K562 (cell line): ENCODE results near the gene SORT1. TPM values are rescaled to one million over a fixed set of nuclear protein-coding genes. Genes with fewer than 3 reads are reported as not detected.

Source experiments
- ATAC-seq: fragments of 200-7000 bp; cut with Tn5 transposase; 3 replicates; pipeline ENCODE4 v1.9.1; 2020; ENCODE audit warnings: moderate library complexity
- BruUV-seq: library from RNA; stranded (reverse); fragments of 400-500 nt; replicated peaks from 2 replicates; lab custom pipeline; 2021; lab: Mats Ljungman, UMichigan
- CTCF ChIA-PET: fragments of 300-600 bp; formaldehyde crosslinking; extraction: SDS; loops from one replicate; lab custom pipeline; 2021; ENCODE audit warnings: low intra/inter-chr PET ratio; lab: Yijun Ruan, JAX
- POLR2A ChIA-PET: fragments of 300-600, 350-650 bp; sonication (Branson Sonifier 250); formaldehyde crosslinking; extraction: SDS; loops from one replicate; lab custom pipeline; 2021; ENCODE audit warnings: antibody characterized with exemption, inconsistent platforms; lab: Yijun Ruan, JAX
- DNase-seq, 4 experiments: peaks; one replicate each; pipeline versions ENCODE4 v3.0.0 to v3.0.0-alpha.2; 2011 to 2018; ENCODE audit warnings: low spot score in 3 of 4, mixed read lengths in 3 of 4; ENCODE audit errors: extremely low read depth in 1 of 4
- FAIRE-seq: peaks from 2 replicates; lab custom pipeline; 2011; peaks lifted over from hg19 to GRCh38; lab: Jason Lieb, UNC
- H2AFZ ChIP-seq: 2 replicates; pipeline ENCODE4 v1.6.0; 2011; ENCODE audit warnings: low read depth, low read length, control low read depth, inconsistent platforms
- H3K27ac ChIP-seq: fragments of 200-600 bp; 3 replicates; pipeline ENCODE4 v1.8.0; 2011; ENCODE audit warnings: low read depth, mild to moderate bottlenecking, control low read depth, inconsistent platforms, low read length, moderate library complexity, mixed read lengths; ENCODE audit errors: extremely low read depth
- H3K27me3 ChIP-seq, 2 experiments: fragments of 300-600 bp in 1 of 2; 2 replicates in 1 of 2; 3 replicates in 1 of 2; pipeline versions ENCODE4 v1.6.0 to v1.8.0; 2011; ENCODE audit warnings: inconsistent platforms in 2 of 2, low read length in 2 of 2, mild to moderate bottlenecking in 1 of 2, mixed read lengths in 1 of 2, moderate library complexity in 1 of 2; ENCODE audit not compliant: control insufficient read depth in 2 of 2, insufficient read depth in 2 of 2
- H3K36me3 ChIP-seq: fragments of 300-600 bp; 3 replicates; pipeline ENCODE4 v1.8.0; 2011; ENCODE audit warnings: mild to moderate bottlenecking, low read length, inconsistent platforms; ENCODE audit not compliant: control insufficient read depth, insufficient read depth
- H3K4me1 ChIP-seq, 2 experiments: fragments of 200-600 bp in 1 of 2; replicated peaks in 1 of 2; 2 replicates in 1 of 2; 3 replicates in 1 of 2; pipeline versions ENCODE4 v1.5.1 to v1.8.0; 2011; ENCODE audit warnings: inconsistent platforms in 2 of 2, low read length in 2 of 2, mild to moderate bottlenecking in 1 of 2, mixed read lengths in 1 of 2, moderate library complexity in 1 of 2; ENCODE audit not compliant: control insufficient read depth in 2 of 2, insufficient read depth in 2 of 2
- H3K4me2 ChIP-seq: 2 replicates; pipeline ENCODE4 v1.6.1; 2011; ENCODE audit warnings: low read length, control low read depth, inconsistent platforms, mixed read lengths; ENCODE audit not compliant: insufficient read depth
- H3K4me3 ChIP-seq: fragments of 200-600 bp; sonication (generic), shearing (Covaris generic); 2 replicates; pipeline ENCODE4 v1.5.1; 2016; ENCODE audit warnings: control low read depth, inconsistent platforms
- H3K79me2 ChIP-seq: fragments of 200-600 bp; 3 replicates; pipeline ENCODE4 v1.8.0; 2011; ENCODE audit warnings: low read length, inconsistent platforms; ENCODE audit not compliant: control insufficient read depth, insufficient read depth
- H3K9ac ChIP-seq, 2 experiments: 2 replicates each; pipeline versions ENCODE4 v1.6.0 to v1.6.1; 2011; ENCODE audit warnings: low read depth in 2 of 2, low read length in 2 of 2, control low read depth in 1 of 2, inconsistent platforms in 1 of 2, mild to moderate bottlenecking in 1 of 2, mixed read lengths in 1 of 2; ENCODE audit not compliant: insufficient read depth in 1 of 2
- H3K9me1 ChIP-seq: one replicate; pipeline ENCODE4 v1.6.0; 2011; ENCODE audit warnings: inconsistent platforms, mild to moderate bottlenecking, low read length, moderate library complexity; ENCODE audit not compliant: control insufficient read depth, insufficient read depth
- H3K9me3 ChIP-seq: replicated peaks from 2 replicates; pipeline ENCODE4 v1.5.1; 2011; ENCODE audit warnings: low read depth, low read length, inconsistent platforms; ENCODE audit not compliant: control insufficient read depth, insufficient read depth
- H4K20me1 ChIP-seq: replicated peaks from 2 replicates; pipeline ENCODE4 v1.6.1; 2011; ENCODE audit warnings: low read length, inconsistent platforms, mixed read lengths; ENCODE audit not compliant: control insufficient read depth, insufficient read depth
- CTCF ChIP-seq, 3 experiments: IDR thresholded peaks in 2 of 3; conservative IDR thresholded peaks in 1 of 3; 2 replicates each; pipeline ENCODE4 v1.5.1; 2011 to 2012; ENCODE audit warnings: low read length in 3 of 3, mild to moderate bottlenecking in 3 of 3, control low read depth in 2 of 3, improper control_type of control experiment in 1 of 3, inconsistent platforms in 1 of 3, low read depth in 1 of 3, mixed read lengths in 1 of 3, moderate library complexity in 1 of 3; ENCODE audit not compliant: insufficient read depth in 2 of 3
- E2F5 ChIP-seq: sonication (generic); formaldehyde crosslinking; IDR thresholded peaks from 2 replicates; pipeline ENCODE4 v1.8.0; 2022; ENCODE audit warnings: mild to moderate bottlenecking, missing genetic modification reagents
- HNRNPK ChIP-seq: fragments of 200-400 bp; formaldehyde crosslinking; IDR thresholded peaks from one replicate; pipeline ENCODE4 v1.6.1; 2018; ENCODE audit warnings: mild to moderate bottlenecking, low read depth, low read length; ENCODE audit not compliant: poor library complexity, severe bottlenecking
- HOMEZ ChIP-seq: fragments of 250-450 bp; sonication (Bioruptor Pico); IDR thresholded peaks from 2 replicates; pipeline ENCODE4 v1.4.0; 2020; ENCODE audit warnings: mild to moderate bottlenecking, moderate library complexity
- PHF21A ChIP-seq: fragments of 450-650 bp; IDR thresholded peaks from 2 replicates; pipeline ENCODE4 v1.6.1; 2017; ENCODE audit warnings: low read depth, borderline replicate concordance
- TCF3 ChIP-seq: sonication (generic); formaldehyde crosslinking; IDR thresholded peaks from 2 replicates; pipeline ENCODE4 v1.4.0; 2020; ENCODE audit warnings: mild to moderate bottlenecking, missing genetic modification reagents
- ZNF239 ChIP-seq: fragments of 250-450 bp; sonication (Bioruptor Pico); IDR thresholded peaks from 2 replicates; pipeline ENCODE4 v1.4.0; 2020; ENCODE audit warnings: mild to moderate bottlenecking
- ZNF280A ChIP-seq: fragments of 450-650 bp; IDR thresholded peaks from 2 replicates; pipeline ENCODE4 v1.6.1; 2018; ENCODE audit warnings: mild to moderate bottlenecking, low read depth; ENCODE audit not compliant: partially characterized antibody
- WGBS: fragments of 100-300 bp; shearing (Covaris generic); methylation state at CpG from one replicate; pipeline ENCODE4 v1.1.6; 2016; ENCODE audit warnings: low coverage, mixed read lengths; ENCODE audit not compliant: insufficient coverage; ENCODE audit errors: missing lambda C conversion rate; 5-methylcytosine and 5-hydroxymethylcytosine counted together
- in situ Hi-C: fragments of 300-500 bp; cut with MboI; formaldehyde crosslinking; loops from 4 replicates; pipeline ENCODE4 v1.15.0; 2018; ENCODE audit warnings: inconsistent platforms, mixed read lengths
- intact Hi-C: fragments of 100-400 bp; cut with micrococcal nuclease; formaldehyde crosslinking; loops from 2 replicates; pipeline ENCODE4 v1.14.2; 2022
- polyA plus RNA-seq, 8 experiments: library from polyadenylated mRNA; depleted of rRNA in 4 of 8; stranded (reverse) in 5 of 8; unstranded in 3 of 8; fragments of >200 nt; fragmentation: Nextera tagmentation in 2 of 8; fragmentation: Illumina TruSeq in 1 of 8; extraction: Ambion mirVana in 2 of 8; extraction: Trizol in 1 of 8; gene quantifications; 2 replicates each; pipeline versions ENCODE4 v1.2.1 to v1.2.3, GENCODE V29; 2011 to 2014; ENCODE audit warnings: inconsistent platforms in 1 of 8, missing spikeins in 1 of 8
- total RNA-seq, 7 experiments: library from RNA; depleted of rRNA in 6 of 7; stranded (reverse); fragments of >200 nt in 6 of 7; fragmentation: Illumina TruSeq in 2 of 7; extraction: Trizol in 2 of 7; gene quantifications; 2 replicates each; pipeline versions ENCODE4 v1.2.1 to v1.2.3, GENCODE V29; 2011 to 2021; ENCODE audit warnings: low replicate concordance in 1 of 7

The SORT1 gene
- total and polyA plus RNA-seq, 9 of the 15 experiments (the other 6 are each of a cell fraction or from before 2014, with no cell fraction given), result 27.4 to 112 (median 65.0) TPM

GRCh38 chr1:109441069-109441468 is 43.4 kb upstream of the SORT1 start (continued):
- no peak for TF ChIP-seq PHF21A
- no peak for TF ChIP-seq TCF3 (CRISPR knock-in tag)
- no peak for TF ChIP-seq HNRNPK
- TF ChIP-seq E2F5 (CRISPR knock-in tag), result no peak

- peak overlapping the region; percentile 69 for H2AFZ ChIP-seq
- in situ Hi-C loops (no loop called here), intact Hi-C loops (no loop called here)
- H4K20me1 ChIP-seq, result no peaks in the 10 kb centered on the region
- ChIA-PET POLR2A (interaction anchor here (1.1 to 1.3 kb wide), 2 partner anchors 9 to 47 kb away, joined by 3 read pairs; no protein-coding TSS in a partner anchor), CTCF (no interaction called here)
- no TSS peak for BruUV-seq
- peaks cover 2% of the 10 kb centered on the region; the same call in 1 of the 2 replicates for H3K9me3 ChIP-seq
- no peaks in the 10 kb centered on the region for H3K36me3 ChIP-seq
- peak overlapping the region; percentile 1; the same call in 1 of the 2 replicates for H3K4me2 ChIP-seq
- no peaks in the 10 kb centered on the region for H3K79me2 ChIP-seq
- peaks cover 0 to 15% of the 10 kb centered on the region in 2 experiments; a peak in 3 of 5 replicates for H3K4me1 ChIP-seq
- H3K4me3 ChIP-seq, result no peak overlapping the region
- H3K27me3 ChIP-seq, result no peaks in the 10 kb centered on the region; a peak in 1 of 5 replicates
- 8% methylated on average over 3 of the region's 3 CpGs for WGBS
- DNase-seq, result peak; percentile 32 to 78 (median 56)
- ATAC-seq, result peak; percentile 87
- no peaks in the 10 kb centered on the region for H3K9me1 ChIP-seq
- peak overlapping the region; percentile 4; the same call in 1 of the 3 replicates for H3K27ac ChIP-seq
- peak; percentile 82 for FAIRE-seq
- no peak overlapping the region for H3K9ac ChIP-seq
- TF ChIP-seq CTCF (IDR thresholded peaks at IDR 0.05 in 2 of 3, conservative IDR thresholded peaks at IDR 0.05 in 1 of 3; ENCODE audit: insufficient read depth in 2 of 3, low read depth in 1 of 3, low read length in 3 of 3), result no peak; a peak in 1 of 6 replicates
- no peak for TF ChIP-seq HOMEZ (CRISPR knock-in tag)
- TF ChIP-seq ZNF239 (CRISPR knock-in tag), result no peak
- TF ChIP-seq ZNF280A, result no peak
Observed at GRCh38 chr1:109438798-109439297, 41.1 kb upstream of the SORT1 start.
